ENCODE results near the gene DNMT3L. TPM values are rescaled to one million over a fixed set of nuclear protein-coding genes. Genes with fewer than 3 reads are reported as not detected.
A peak's percentile ranks its signal among the peaks of the same experiment; 100 is the strongest.

DNMT3L gene
- total RNA-seq, 4 donors from 2014 or later: not detected

DNA sequence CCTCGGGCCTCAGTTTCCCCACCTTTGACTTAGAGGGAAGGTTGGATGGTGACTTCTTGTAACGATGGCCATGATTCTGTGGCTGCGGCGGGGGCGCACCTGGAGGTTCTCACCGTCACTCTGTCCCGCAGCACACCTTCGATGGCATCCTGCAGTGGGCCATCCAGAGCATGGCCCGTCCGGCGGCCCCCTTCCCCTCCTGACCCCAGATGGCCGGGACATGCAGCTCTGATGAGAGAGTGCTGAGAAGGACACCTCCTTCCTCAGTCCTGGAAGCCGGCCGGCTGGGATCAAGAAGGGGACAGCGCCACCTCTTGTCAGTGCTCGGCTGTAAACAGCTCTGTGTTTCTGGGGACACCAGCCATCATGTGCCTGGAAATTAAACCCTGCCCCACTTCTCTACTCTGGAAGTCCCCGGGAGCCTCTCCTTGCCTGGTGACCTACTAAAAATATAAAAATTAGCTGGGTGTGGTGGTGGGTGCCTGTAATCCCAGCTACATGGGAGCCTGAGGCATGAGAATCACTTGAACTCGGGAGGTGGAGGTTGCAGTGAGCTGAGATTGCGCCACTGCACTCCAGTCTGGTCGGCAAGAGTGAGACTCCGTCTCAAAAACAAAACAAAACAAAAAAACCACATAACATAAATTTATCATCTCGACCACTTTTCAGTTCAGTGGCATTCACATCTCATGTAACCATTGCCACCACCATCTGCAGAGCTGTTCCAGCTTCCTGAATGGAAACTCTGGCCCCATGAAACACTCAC lies 36.0 kb upstream of the DNMT3L start:
- 13% methylated on average over 12 of the region's 22 CpGs for WGBS
- H3K36me3 ChIP-seq: no peaks in the 10 kb centered on the region
- no peak overlapping the region for H3K27ac ChIP-seq
- DNase-seq (ENCODE audit: low spot score in 2 of 2): peak; percentile 90 to 94
- H3K27me3 ChIP-seq: peaks cover 9% of the 10 kb centered on the region
- H3K4me3 ChIP-seq: no peak overlapping the region
- TF ChIP-seq POLR2A (IDR thresholded peaks at IDR 0.05) (no peak), EP300 (IDR thresholded peaks at IDR 0.05) (no peak)
- TF ChIP-seq, protein P1, sequence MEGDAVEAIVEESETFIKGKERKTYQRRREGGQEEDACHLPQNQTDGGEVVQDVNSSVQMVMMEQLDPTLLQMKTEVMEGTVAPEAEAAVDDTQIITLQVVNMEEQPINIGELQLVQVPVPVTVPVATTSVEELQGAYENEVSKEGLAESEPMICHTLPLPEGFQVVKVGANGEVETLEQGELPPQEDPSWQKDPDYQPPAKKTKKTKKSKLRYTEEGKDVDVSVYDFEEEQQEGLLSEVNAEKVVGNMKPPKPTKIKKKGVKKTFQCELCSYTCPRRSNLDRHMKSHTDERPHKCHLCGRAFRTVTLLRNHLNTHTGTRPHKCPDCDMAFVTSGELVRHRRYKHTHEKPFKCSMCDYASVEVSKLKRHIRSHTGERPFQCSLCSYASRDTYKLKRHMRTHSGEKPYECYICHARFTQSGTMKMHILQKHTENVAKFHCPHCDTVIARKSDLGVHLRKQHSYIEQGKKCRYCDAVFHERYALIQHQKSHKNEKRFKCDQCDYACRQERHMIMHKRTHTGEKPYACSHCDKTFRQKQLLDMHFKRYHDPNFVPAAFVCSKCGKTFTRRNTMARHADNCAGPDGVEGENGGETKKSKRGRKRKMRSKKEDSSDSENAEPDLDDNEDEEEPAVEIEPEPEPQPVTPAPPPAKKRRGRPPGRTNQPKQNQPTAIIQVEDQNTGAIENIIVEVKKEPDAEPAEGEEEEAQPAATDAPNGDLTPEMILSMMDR (IDR thresholded peaks at IDR 0.05): peak; percentile 70 to 85
- peaks cover 62% of the 10 kb centered on the region for H3K4me1 ChIP-seq
- no peaks in the 10 kb centered on the region for H3K9me3 ChIP-seq

DNA sequence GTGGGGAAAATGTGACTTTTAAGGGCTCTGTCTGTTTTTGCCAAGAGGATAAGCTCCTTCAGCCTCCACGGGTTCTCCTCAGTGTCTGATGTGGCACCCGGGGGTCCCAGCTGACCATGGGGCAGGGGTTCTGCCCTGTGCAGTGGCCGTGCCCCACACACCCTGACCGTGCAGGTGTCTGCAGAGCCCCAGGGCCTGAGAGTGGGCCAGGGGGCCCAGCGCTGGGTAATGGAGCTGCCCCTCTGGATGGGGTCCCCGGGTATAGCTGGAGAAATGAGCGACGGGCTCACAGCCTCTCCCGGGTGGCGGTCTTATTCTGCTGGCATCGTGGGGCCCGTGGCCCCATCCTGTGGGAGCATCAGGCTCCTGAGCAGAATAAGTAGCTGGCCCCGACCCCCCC lies 35.2 kb upstream of the DNMT3L start:
- H3K4me3 ChIP-seq: no peak overlapping the region
- H3K36me3 ChIP-seq: no peaks in the 10 kb centered on the region
- no peaks in the 10 kb centered on the region for H3K9me3 ChIP-seq
- TF ChIP-seq POLR2A (IDR thresholded peaks at IDR 0.05) (no peak), EP300 (IDR thresholded peaks at IDR 0.05) (no peak), POLR2AphosphoS5 (IDR thresholded peaks at IDR 0.05) (no peak)
- TF ChIP-seq, protein P1 (IDR thresholded peaks at IDR 0.05): no peak
- peaks cover 9% of the 10 kb centered on the region for H3K27me3 ChIP-seq
- no peak overlapping the region for H3K27ac ChIP-seq
- H3K4me1 ChIP-seq: peaks cover 54% of the 10 kb centered on the region
- DNase-seq (ENCODE audit: low spot score in 2 of 2): no peak
- 63% methylated on average over 5 of the region's 13 CpGs for WGBS

DNA sequence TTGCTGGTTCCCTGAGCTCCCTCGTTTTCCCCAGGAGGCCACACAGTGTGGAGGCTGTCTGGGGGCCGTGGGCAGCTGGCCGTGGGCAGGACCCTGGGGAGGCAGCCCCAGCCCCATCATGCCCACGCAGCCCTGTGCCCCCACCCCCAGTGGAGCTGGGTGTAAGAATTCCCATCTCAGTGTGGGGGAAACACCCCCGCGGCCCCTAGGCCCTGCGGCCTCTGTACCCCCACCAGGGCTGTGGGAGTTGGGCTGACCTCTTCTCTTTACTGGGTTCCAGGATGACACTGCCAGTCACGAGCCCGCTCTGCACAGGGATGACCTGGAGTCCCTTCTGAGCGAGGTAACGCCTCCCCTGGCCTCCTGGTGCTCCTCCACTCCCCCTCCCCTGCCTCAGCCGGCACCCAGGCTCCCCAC lies 34.4 kb upstream of the DNMT3L start:
- Histone ChIP-seq H3K4me1 (peaks cover 46% of the 10 kb centered on the region), H3K36me3 (no peaks in the 10 kb centered on the region), H3K4me3 (no peak overlapping the region), H3K27ac (no peak overlapping the region), H3K27me3 (peaks cover 9% of the 10 kb centered on the region), H3K9me3 (no peaks in the 10 kb centered on the region)
- TF ChIP-seq POLR2A (IDR thresholded peaks at IDR 0.05) (no peak), POLR2AphosphoS5 (IDR thresholded peaks at IDR 0.05) (no peak), EP300 (IDR thresholded peaks at IDR 0.05) (no peak)
- TF ChIP-seq, protein P1 (IDR thresholded peaks at IDR 0.05): no peak
- no peak for DNase-seq (ENCODE audit: low spot score in 2 of 2)
- WGBS: 73% methylated on average over 2 of the region's 12 CpGs

DNA sequence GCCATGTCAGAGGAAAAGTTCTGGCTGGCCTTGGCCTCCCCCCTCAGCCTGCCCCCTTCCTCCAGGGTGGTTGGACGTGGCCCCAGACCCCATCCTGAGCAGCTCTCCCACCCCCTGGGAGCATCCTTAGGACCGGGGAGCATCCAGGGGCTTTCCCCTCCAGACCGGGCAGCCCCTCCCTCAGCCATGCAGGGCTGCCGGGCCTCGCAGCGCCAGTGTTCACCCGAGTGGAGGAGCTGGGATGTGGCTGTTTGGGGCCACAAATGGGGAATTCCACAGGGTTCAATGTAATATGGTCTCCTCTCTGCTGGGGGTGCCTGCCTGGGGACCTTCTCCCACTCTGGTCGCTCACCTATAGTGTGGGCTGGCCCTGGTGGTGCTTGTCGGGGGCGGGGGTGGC lies 33.9 kb upstream of the DNMT3L start:
- TF ChIP-seq POLR2A (IDR thresholded peaks at IDR 0.05) (no peak), POLR2AphosphoS5 (IDR thresholded peaks at IDR 0.05) (no peak)
- Histone ChIP-seq H3K27ac (no peak overlapping the region), H3K27me3 (peaks cover 9% of the 10 kb centered on the region), H3K36me3 (no peaks in the 10 kb centered on the region), H3K9me3 (no peaks in the 10 kb centered on the region), H3K4me3 (no peak overlapping the region), H3K4me1 (peaks cover 41% of the 10 kb centered on the region)
- WGBS: 62% methylated on average over 2 of the region's 10 CpGs
- DNase-seq (ENCODE audit: low spot score in 2 of 2): no peak

DNA sequence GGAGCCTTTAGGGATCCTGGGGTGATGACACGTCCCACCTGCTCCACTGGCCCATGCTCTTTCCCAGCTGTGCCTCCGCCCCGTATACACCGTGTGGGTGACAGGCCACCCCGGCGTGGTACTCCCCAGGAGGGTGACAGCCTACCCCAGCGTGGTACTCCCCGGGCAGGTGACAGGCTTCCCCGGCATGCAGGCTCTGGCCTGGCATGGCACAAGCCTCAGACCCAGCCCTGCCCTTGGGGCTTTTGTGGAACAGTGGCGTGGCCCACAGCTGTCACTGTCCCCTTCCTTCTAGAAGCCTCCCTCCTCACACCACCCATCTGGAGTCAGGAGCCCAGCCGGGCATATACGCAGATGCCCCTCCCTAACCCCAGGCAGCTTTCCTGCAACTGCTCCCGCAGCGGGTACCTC lies 33.5 kb upstream of the DNMT3L start:
- Histone ChIP-seq H3K27ac (no peak overlapping the region), H3K9me3 (no peaks in the 10 kb centered on the region), H3K27me3 (peaks cover 9% of the 10 kb centered on the region), H3K36me3 (no peaks in the 10 kb centered on the region), H3K4me3 (no peak overlapping the region), H3K4me1 (peaks cover 39% of the 10 kb centered on the region)
- no peak for DNase-seq (ENCODE audit: low spot score in 2 of 2)
- TF ChIP-seq EP300 (IDR thresholded peaks at IDR 0.05) (no peak), POLR2A (IDR thresholded peaks at IDR 0.05) (no peak), POLR2AphosphoS5 (IDR thresholded peaks at IDR 0.05) (no peak)
- TF ChIP-seq, protein P1 (IDR thresholded peaks at IDR 0.05): no peak
- WGBS: 51% methylated on average over 13 of the region's 14 CpGs
